IPS-15b (cell line): ENCODE data around the gene RNF150.

Source experiments
- H3K27me3 ChIP-seq: one replicate; pipeline ENCODE4 v1.6.1; 2013; ENCODE audit warnings: low read length; ENCODE audit not compliant: control insufficient read depth, insufficient read depth
- H3K36me3 ChIP-seq: one replicate; pipeline ENCODE4 v1.6.1; 2013; ENCODE audit warnings: low read length; ENCODE audit not compliant: control insufficient read depth, insufficient read depth
- H3K4me1 ChIP-seq: one replicate; pipeline ENCODE4 v1.6.1; 2013; ENCODE audit warnings: mild to moderate bottlenecking, low read length; ENCODE audit not compliant: control insufficient read depth, insufficient read depth
- H3K4me3 ChIP-seq: one replicate; pipeline ENCODE4 v1.5.1; 2013; ENCODE audit warnings: low read depth, low read length
- H3K9ac ChIP-seq: one replicate; pipeline ENCODE4 v1.6.1; 2013; ENCODE audit warnings: low read depth, mild to moderate bottlenecking, low read length
- H3K9me3 ChIP-seq: one replicate; pipeline ENCODE4 v1.6.1; 2013; ENCODE audit warnings: mild to moderate bottlenecking, low read length; ENCODE audit not compliant: control insufficient read depth, insufficient read depth

RNF150 gene

DNA sequence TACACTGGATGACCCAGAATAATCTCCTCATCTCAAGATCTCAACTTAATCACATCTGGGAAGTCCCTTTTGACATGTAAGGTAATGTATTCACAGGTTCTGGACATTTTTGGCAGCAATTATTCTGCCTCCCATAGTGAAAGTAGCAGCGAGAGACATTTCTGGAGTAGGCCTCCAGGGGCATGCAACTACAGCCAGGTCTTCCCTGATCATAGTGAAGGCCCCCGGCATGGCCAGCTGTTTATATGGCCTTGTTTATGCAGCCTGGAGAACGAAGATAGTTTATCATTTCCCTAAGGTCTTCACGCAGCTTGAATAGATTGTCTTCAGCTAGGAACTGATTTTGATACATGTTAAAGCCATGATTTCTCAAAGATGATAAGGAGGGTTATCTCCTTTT is 139.9 kb downstream of the RNF150 start:
- Histone ChIP-seq H3K36me3 (no peaks in the 10 kb centered on the region), H3K27me3 (no peaks in the 10 kb centered on the region), H3K9me3 (no peaks in the 10 kb centered on the region), H3K4me3 (no peak overlapping the region), H3K9ac (no peak overlapping the region), H3K4me1 (no peaks in the 10 kb centered on the region)

DNA sequence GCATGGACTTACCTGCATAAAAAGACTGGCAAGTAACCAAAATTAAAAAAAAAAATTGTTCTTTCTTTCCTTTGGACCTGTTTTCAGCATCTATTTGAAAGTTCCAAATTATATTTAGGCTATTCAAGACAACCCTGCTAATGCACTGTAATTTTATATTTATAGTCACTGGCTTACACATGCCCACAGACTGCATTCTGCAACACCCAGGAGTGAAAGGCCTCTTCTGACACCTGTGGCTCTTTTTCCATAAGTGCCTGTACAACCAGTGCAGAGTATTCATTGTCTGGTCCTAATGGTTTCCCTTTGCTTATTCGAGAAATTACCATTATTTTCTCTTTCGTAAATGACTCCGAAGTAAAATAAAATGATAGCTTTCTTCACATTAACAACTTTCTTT is 143.3 kb downstream of the RNF150 start:
- Histone ChIP-seq H3K27me3 (no peaks in the 10 kb centered on the region), H3K4me3 (no peak overlapping the region), H3K9ac (no peak overlapping the region), H3K36me3 (no peaks in the 10 kb centered on the region), H3K9me3 (no peaks in the 10 kb centered on the region), H3K4me1 (no peaks in the 10 kb centered on the region)

- Histone ChIP-seq H3K27me3 (no peaks in the 10 kb centered on the region), H3K36me3 (no peaks in the 10 kb centered on the region), H3K9me3 (no peaks in the 10 kb centered on the region), H3K4me3 (no peak overlapping the region), H3K4me1 (no peaks in the 10 kb centered on the region), H3K9ac (no peak overlapping the region)
These were observed 147.2 kb downstream of the RNF150 start for GRCh38 chr4:140986045-140986444.

- Histone ChIP-seq H3K27me3 (no peaks in the 10 kb centered on the region), H3K36me3 (no peaks in the 10 kb centered on the region), H3K9ac (no peak overlapping the region), H3K9me3 (no peaks in the 10 kb centered on the region), H3K4me1 (no peaks in the 10 kb centered on the region), H3K4me3 (no peak overlapping the region)
These were observed 150.5 kb downstream of the RNF150 start for GRCh38 chr4:140982613-140983340.

DNA sequence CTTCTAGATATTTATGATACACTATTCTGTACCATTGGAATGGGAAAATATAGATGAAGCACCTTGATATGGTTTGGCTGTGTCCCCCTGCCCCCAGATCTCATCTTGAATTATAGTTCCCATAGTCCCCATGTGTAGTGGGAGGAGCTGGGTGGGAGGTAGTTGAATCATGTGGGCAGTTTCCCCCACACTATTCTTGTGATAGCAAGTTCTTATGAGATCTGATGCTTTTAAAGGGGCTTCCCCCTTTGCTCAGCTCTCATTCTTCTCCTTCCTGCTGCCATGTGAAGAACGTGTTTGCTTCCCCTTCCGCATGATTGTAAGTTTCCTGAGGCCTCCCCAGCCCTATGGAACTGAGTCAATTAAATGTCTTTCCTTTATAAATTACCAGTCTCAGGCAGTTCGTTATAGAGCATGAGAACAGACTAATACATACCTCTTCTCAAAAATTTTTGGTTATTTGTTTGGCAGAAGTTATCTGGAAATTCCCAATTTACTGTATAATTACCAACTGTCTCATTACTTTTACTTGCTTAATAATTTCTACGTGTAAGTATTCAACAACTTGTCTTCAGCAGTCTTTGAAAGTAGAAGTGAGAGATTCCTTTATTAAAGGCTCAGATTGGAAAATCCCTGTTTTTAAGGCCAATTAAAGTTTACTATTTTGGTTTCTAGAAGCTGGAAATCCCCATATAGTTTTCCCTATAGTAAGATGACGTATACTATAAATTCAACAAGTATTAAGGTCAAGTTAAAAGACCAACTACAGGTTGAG is 152.7 kb downstream of the RNF150 start:
- Histone ChIP-seq H3K9ac (no peak overlapping the region), H3K36me3 (no peaks in the 10 kb centered on the region), H3K4me1 (no peaks in the 10 kb centered on the region), H3K4me3 (no peak overlapping the region), H3K27me3 (no peaks in the 10 kb centered on the region), H3K9me3 (no peaks in the 10 kb centered on the region)

DNA sequence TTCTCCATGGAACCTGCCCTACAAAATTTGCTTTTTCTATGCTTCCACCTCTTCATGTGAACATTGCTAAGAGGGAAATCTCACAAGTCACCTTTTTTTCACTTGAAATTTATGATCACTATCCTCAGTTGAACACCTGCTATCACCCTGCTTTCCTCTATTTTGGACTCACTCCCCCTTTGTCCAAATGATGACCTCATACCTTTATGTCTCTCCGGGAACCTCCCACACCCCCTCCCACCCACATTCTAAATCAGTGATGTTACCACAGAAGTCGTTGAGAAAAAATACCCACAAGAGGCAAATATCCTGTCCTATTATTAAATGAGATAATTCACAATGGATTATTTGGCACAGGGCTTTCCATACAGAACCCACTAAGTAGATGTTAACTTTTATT is 156.5 kb downstream of the RNF150 start:
- no peaks in the 10 kb centered on the region for H3K4me1 ChIP-seq
- H3K9ac ChIP-seq: no peak overlapping the region
- H3K27me3 ChIP-seq: no peaks in the 10 kb centered on the region
- H3K36me3 ChIP-seq: no peaks in the 10 kb centered on the region
- no peaks in the 10 kb centered on the region for H3K9me3 ChIP-seq
- H3K4me3 ChIP-seq: no peak overlapping the region

GRCh38 chr4:140971077-140971792 is 162.0 kb downstream of the RNF150 start:
- Histone ChIP-seq H3K36me3 (no peaks in the 10 kb centered on the region), H3K4me3 (no peak overlapping the region), H3K9me3 (no peaks in the 10 kb centered on the region), H3K4me1 (no peaks in the 10 kb centered on the region), H3K27me3 (no peaks in the 10 kb centered on the region), H3K9ac (no peak overlapping the region)

DNA sequence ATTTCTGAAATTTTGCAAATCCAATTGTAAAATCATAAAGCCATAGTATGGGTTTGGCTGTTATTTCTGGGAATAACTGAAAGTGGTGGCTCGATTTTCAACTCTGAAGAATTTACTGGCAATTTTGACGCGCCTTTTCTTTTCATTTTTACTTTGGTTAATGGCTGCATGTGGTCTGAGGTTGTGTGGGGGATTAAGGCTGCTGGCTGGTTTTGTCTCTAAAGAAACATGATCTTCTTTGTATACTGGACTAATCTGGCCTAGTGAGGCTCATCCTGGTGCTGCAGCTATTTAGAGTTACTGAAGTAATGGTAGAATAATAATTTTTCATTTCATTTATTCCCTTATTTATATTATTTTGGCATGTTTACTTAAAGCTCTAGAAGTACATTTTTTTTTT is 164.0 kb downstream of the RNF150 start:
- H3K4me1 ChIP-seq: no peaks in the 10 kb centered on the region
- H3K36me3 ChIP-seq: no peaks in the 10 kb centered on the region
- H3K27me3 ChIP-seq: no peaks in the 10 kb centered on the region
- no peak overlapping the region for H3K9ac ChIP-seq
- H3K4me3 ChIP-seq: no peak overlapping the region
- no peaks in the 10 kb centered on the region for H3K9me3 ChIP-seq

DNA sequence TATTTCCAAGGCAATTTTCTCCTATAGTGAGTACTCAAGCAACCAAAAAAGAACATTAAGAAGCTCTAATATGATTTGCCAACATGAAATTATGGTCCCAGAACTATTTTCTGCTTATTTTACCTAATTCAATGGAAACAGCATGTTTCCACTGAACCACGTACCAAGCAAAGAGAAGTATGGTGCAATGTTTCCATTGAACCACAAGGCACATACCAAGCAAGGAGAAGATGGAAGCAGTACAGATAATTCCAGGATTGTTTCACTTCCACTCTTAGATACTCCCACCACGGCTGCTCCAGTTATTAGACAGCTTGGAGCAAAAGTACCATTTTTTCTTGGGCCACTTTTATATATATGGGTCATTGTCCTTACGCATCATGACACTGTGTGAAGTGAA is 164.9 kb downstream of the RNF150 start:
- H3K4me1 ChIP-seq: no peaks in the 10 kb centered on the region

DNA sequence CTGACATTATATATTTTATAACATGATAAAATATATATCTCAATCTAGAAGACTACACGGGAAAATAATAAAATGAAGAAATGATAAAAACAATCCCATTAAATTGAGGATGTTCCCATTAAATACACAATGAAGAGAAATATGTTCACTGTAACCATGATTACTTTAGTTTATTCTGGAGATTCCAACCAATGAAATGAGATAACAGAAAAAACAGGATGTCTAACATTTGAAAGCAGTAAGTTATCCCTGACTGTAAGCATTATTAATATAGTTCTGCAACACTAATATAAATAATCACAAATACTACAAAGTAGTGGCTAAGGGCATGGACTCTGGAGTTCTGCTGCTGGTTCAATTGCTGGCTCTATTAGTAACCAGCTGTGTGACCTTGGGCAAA is 169.4 kb downstream of the RNF150 start:
- Histone ChIP-seq H3K9ac (no peak overlapping the region), H3K36me3 (no peaks in the 10 kb centered on the region), H3K27me3 (no peaks in the 10 kb centered on the region), H3K4me3 (no peak overlapping the region), H3K9me3 (no peaks in the 10 kb centered on the region), H3K4me1 (no peaks in the 10 kb centered on the region)

More for the DNA sequence above, 164.9 kb downstream of the RNF150 start:
- Histone ChIP-seq H3K36me3 (no peaks in the 10 kb centered on the region), H3K27me3 (no peaks in the 10 kb centered on the region), H3K4me3 (no peak overlapping the region), H3K9me3 (no peaks in the 10 kb centered on the region), H3K9ac (no peak overlapping the region)

- Histone ChIP-seq H3K4me1 (peaks cover 7% of the 10 kb centered on the region), H3K36me3 (no peaks in the 10 kb centered on the region), H3K9ac (no peak overlapping the region), H3K27me3 (no peaks in the 10 kb centered on the region), H3K4me3 (no peak overlapping the region), H3K9me3 (no peaks in the 10 kb centered on the region)
These were observed 177.6 kb downstream of the RNF150 start for GRCh38 chr4:140955641-140956040.
